Esophagus muscularis mucosa (tissue), 4 donors: ENCODE data around the gene DIDO1.

ENCODE experiments used
- EP300 ChIP-seq: sonication (generic); formaldehyde crosslinking; IDR thresholded peaks from one replicate; pipeline ENCODE4 v1.6.1; 2017; ENCODE audit warnings: antibody characterized with exemption
- POLR2A ChIP-seq: fragments of 450-650 bp; IDR thresholded peaks from one replicate; pipeline ENCODE4 v1.6.1; 2017; ENCODE audit warnings: antibody characterized with exemption, moderate library complexity, mild to moderate bottlenecking, low read depth
- POLR2AphosphoS5 ChIP-seq, 2 donors: sonication (generic); formaldehyde crosslinking; IDR thresholded peaks; one replicate each; pipeline ENCODE4 v1.6.1; 2017; ENCODE audit warnings: antibody characterized with exemption in 2 of 2
- TF ChIP-seq, protein P1 (sequence below), 3 experiments: fragments of 200-600 bp in 2 of 3; fragments of 450-650 bp in 1 of 3; sonication (generic) in 2 of 3; IDR thresholded peaks; one replicate each; pipeline ENCODE4 v1.5.1; 2017 to 2019; ENCODE audit warnings: antibody characterized with exemption in 3 of 3, mild to moderate bottlenecking in 2 of 3, moderate library complexity in 1 of 3

DNA sequence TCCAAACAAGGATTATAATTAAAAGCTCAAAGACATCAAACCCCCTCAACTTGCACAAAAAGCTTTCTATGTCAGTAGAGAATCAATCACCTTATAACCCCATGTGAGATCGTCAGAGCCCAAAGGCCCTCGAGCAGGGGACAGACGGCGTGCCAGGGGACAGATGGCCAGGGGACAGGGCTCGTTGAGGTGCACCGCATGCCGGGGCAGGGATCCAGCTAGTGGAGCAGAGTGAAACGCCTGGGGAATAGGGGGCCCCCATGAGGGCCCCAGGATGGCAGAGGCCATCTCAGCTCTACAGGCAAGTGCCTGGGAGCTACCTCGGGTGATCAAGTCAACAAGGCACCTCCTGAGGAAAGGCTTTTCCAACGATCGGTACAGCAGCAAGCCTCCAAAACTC is 28.6 kb downstream of the DIDO1 start:
- TF ChIP-seq, protein P1, sequence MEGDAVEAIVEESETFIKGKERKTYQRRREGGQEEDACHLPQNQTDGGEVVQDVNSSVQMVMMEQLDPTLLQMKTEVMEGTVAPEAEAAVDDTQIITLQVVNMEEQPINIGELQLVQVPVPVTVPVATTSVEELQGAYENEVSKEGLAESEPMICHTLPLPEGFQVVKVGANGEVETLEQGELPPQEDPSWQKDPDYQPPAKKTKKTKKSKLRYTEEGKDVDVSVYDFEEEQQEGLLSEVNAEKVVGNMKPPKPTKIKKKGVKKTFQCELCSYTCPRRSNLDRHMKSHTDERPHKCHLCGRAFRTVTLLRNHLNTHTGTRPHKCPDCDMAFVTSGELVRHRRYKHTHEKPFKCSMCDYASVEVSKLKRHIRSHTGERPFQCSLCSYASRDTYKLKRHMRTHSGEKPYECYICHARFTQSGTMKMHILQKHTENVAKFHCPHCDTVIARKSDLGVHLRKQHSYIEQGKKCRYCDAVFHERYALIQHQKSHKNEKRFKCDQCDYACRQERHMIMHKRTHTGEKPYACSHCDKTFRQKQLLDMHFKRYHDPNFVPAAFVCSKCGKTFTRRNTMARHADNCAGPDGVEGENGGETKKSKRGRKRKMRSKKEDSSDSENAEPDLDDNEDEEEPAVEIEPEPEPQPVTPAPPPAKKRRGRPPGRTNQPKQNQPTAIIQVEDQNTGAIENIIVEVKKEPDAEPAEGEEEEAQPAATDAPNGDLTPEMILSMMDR (IDR thresholded peaks at IDR 0.05), result no peak
- TF ChIP-seq POLR2AphosphoS5 (IDR thresholded peaks at IDR 0.05) (no peak), POLR2A (no peak), EP300 (no peak)
